ENCODE results near the gene SFT2D2.
"Not testable (repeated sequence)": the region's sequence is repeated elsewhere in the genome, so short reads cannot be mapped to it uniquely, and the experiment has no call there.

Gene SFT2D2

GRCh38 chr1:168225476-168226190 lies at the start of gene SFT2D2:
Gene SFT2D2 (plus strand): TSS chr1:168226004. CDS start chr1:168226080, 76 bp downstream.
- FAIRE-seq = no peak
- DNase-seq (ENCODE audit: low spot score) = peak; percentile 94

GRCh38 chr1:168178227-168178637 lies 47.6 kb upstream of the SFT2D2 start:
- no peak for FAIRE-seq
- DNase-seq (ENCODE audit: low spot score) = no peak

GRCh38 chr1:168178638-168179437 lies 47.0 kb upstream of the SFT2D2 start, which contains the start of gene TIPRL:
Gene TIPRL (plus strand): TSS chr1:168178962. CDS start chr1:168179078, 116 bp downstream.
- FAIRE-seq (no peak), DNase-seq (ENCODE audit: low spot score) (peak; percentile 95)

- DNase-seq (ENCODE audit: low spot score) (peak; percentile 18), FAIRE-seq (no peak)
Observed at GRCh38 chr1:168179438-168180147, 46.2 kb upstream of the SFT2D2 start.

GRCh38 chr1:168180148-168180524 lies 45.7 kb upstream of the SFT2D2 start:
- no peak for FAIRE-seq

GRCh38 chr1:168181063-168181720 lies 44.6 kb upstream of the SFT2D2 start:
- not testable (repeated sequence) for DNase-seq (ENCODE audit: low spot score); FAIRE-seq

More at GRCh38 chr1:168180148-168180524, 45.7 kb upstream of the SFT2D2 start:
- DNase-seq (ENCODE audit: low spot score) = no peak

GRCh38 chr1:168187177-168187576 lies 38.6 kb upstream of the SFT2D2 start:
- DNase-seq (ENCODE audit: low spot score) (no peak), FAIRE-seq (no peak)

- DNase-seq (ENCODE audit: low spot score) (no peak), FAIRE-seq (no peak)
Observed at GRCh38 chr1:168190403-168190802, 35.4 kb upstream of the SFT2D2 start.

GRCh38 chr1:168195199-168196135 lies 30.3 kb upstream of the SFT2D2 start:
- FAIRE-seq (no peak), DNase-seq (ENCODE audit: low spot score) (no peak)

- DNase-seq (ENCODE audit: low spot score) (no peak), FAIRE-seq (no peak)
Observed at GRCh38 chr1:168199056-168199455, 26.7 kb upstream of the SFT2D2 start.

GRCh38 chr1:168202941-168203654 lies 22.7 kb upstream of the SFT2D2 start:
- FAIRE-seq (no peak), DNase-seq (ENCODE audit: low spot score) (no peak)

GRCh38 chr1:168206111-168206510 lies 19.7 kb upstream of the SFT2D2 start:
- DNase-seq (ENCODE audit: low spot score) = no peak

GRCh38 chr1:168207673-168208072 lies 18.1 kb upstream of the SFT2D2 start:
- FAIRE-seq; DNase-seq (ENCODE audit: low spot score): not testable (repeated sequence)

More at GRCh38 chr1:168206111-168206510, 19.7 kb upstream of the SFT2D2 start:
- FAIRE-seq = no peak

GRCh38 chr1:168210312-168210711 lies 15.5 kb upstream of the SFT2D2 start:
- FAIRE-seq (no peak), DNase-seq (ENCODE audit: low spot score) (no peak)

- no peak for FAIRE-seq
- DNase-seq (ENCODE audit: low spot score) = no peak
Observed at GRCh38 chr1:168213349-168213748, 12.5 kb upstream of the SFT2D2 start.

- FAIRE-seq = no peak
- no peak for DNase-seq (ENCODE audit: low spot score)
Observed at GRCh38 chr1:168216171-168216570, 9.6 kb upstream of the SFT2D2 start.

GRCh38 chr1:168217664-168218063 lies 8.1 kb upstream of the SFT2D2 start:
- FAIRE-seq = no peak
- DNase-seq (ENCODE audit: low spot score) = no peak

GRCh38 chr1:168218658-168219057 lies 7.1 kb upstream of the SFT2D2 start:
- FAIRE-seq (no peak), DNase-seq (ENCODE audit: low spot score) (no peak)

- no peak for DNase-seq (ENCODE audit: low spot score)
- FAIRE-seq = no peak
Observed at GRCh38 chr1:168220470-168220871, 5.3 kb upstream of the SFT2D2 start.
